K562 (cell line): ENCODE data around the gene TMEM127. TPM values are rescaled to one million over a fixed set of nuclear protein-coding genes. Genes with fewer than 3 reads are reported as not detected.

Experiments used
- BRCA1 ChIP-seq, 2 experiments: fragments of 450-650 bp in 1 of 2; sonication (generic) in 1 of 2; formaldehyde crosslinking in 1 of 2; IDR thresholded peaks; 2 replicates each; pipeline versions ENCODE4 v1.5.0 to v1.6.1; 2017 to 2020; ENCODE audit warnings: mild to moderate bottlenecking in 1 of 2, missing genetic modification reagents in 1 of 2
- CBX3 ChIP-seq, 2 experiments: IDR thresholded peaks; 1 replicate in 1 of 2; 2 replicates in 1 of 2; pipeline ENCODE4 v1.6.1; 2012; ENCODE audit warnings: inconsistent platforms in 2 of 2, low read length in 2 of 2, borderline replicate concordance in 1 of 2, control low read depth in 1 of 2
- CREB3L1 ChIP-seq: fragments of 450-650 bp; IDR thresholded peaks from 2 replicates; pipeline ENCODE4 v1.6.1; 2014; ENCODE audit warnings: low read depth, mild to moderate bottlenecking, moderate library complexity, borderline replicate concordance
- DLX4 ChIP-seq: fragments of 250-450 bp; sonication (Bioruptor Pico); IDR thresholded peaks from 2 replicates; pipeline ENCODE4 v1.6.1; 2021; ENCODE audit warnings: mild to moderate bottlenecking
- DPF2 ChIP-seq: fragments of 450-650 bp; IDR thresholded peaks from 2 replicates; pipeline ENCODE4 v1.6.1; 2016
- EP400 ChIP-seq: fragments of 450-650 bp; IDR thresholded peaks from 2 replicates; pipeline ENCODE4 v1.6.1; 2017; ENCODE audit warnings: antibody characterized with exemption, mild to moderate bottlenecking, moderate library complexity
- FOS ChIP-seq: IDR thresholded peaks from 3 replicates; pipeline ENCODE4 v1.6.1; 2011; ENCODE audit not compliant: insufficient read length; ENCODE audit errors: extremely low read depth
- GABPB1 ChIP-seq: sonication (generic); formaldehyde crosslinking; IDR thresholded peaks from 2 replicates; pipeline ENCODE4 v1.8.0; 2022; ENCODE audit warnings: mild to moderate bottlenecking, missing genetic modification reagents
- GABPB2 ChIP-seq: fragments of 250-450 bp; sonication (Bioruptor Pico); conservative IDR thresholded peaks from 2 replicates; pipeline ENCODE4 v1.5.1; 2021; ENCODE audit warnings: mild to moderate bottlenecking
- GTF2E2 ChIP-seq: fragments of 200-800 bp; sonication (Bioruptor generic); IDR thresholded peaks from 2 replicates; pipeline ENCODE4 v1.6.1; 2016; ENCODE audit warnings: missing genetic modification characterization, missing compliant biosample characterization
- HNRNPUL1 ChIP-seq: fragments of 200-400 bp; formaldehyde crosslinking; IDR thresholded peaks from 2 replicates; pipeline ENCODE4 v1.6.1; 2017; ENCODE audit warnings: low read length
- KAT2B ChIP-seq: IDR thresholded peaks from one replicate; pipeline ENCODE4 v1.6.1; 2012; ENCODE audit warnings: low read depth, mild to moderate bottlenecking, control low read depth, inconsistent platforms, low read length, moderate library complexity
- MEIS2 ChIP-seq: fragments of 450-650 bp; IDR thresholded peaks from 2 replicates; pipeline ENCODE4 v1.6.1; 2014; ENCODE audit warnings: mild to moderate bottlenecking; ENCODE audit not compliant: partially characterized antibody
- NFATC3 ChIP-seq: fragments of 450-650 bp; IDR thresholded peaks from 2 replicates; pipeline ENCODE4 v1.6.1; 2017; ENCODE audit warnings: mild to moderate bottlenecking
- NFE2L1 ChIP-seq: fragments of 450-650 bp; IDR thresholded peaks from 2 replicates; pipeline ENCODE4 v1.6.1; 2016; ENCODE audit warnings: missing genetic modification characterization, low read depth, mild to moderate bottlenecking, missing compliant biosample characterization, moderate library complexity, borderline replicate concordance
- NFRKB ChIP-seq: fragments of 450-650 bp; IDR thresholded peaks from 2 replicates; pipeline ENCODE4 v1.6.1; 2016; ENCODE audit warnings: low read depth
- RBFOX2 ChIP-seq: fragments of 200-400 bp; formaldehyde crosslinking; IDR thresholded peaks from 2 replicates; pipeline ENCODE4 v1.6.1; 2017; ENCODE audit warnings: low read depth, mild to moderate bottlenecking, low read length, moderate library complexity
- RBM34 ChIP-seq: fragments of 200-400 bp; formaldehyde crosslinking; IDR thresholded peaks from 2 replicates; pipeline ENCODE4 v1.6.1; 2018; ENCODE audit warnings: low read length, borderline replicate concordance; ENCODE audit not compliant: insufficient read depth
- RBM39 ChIP-seq: fragments of 200-400 bp; formaldehyde crosslinking; optimal IDR thresholded peaks from 2 replicates; pipeline ENCODE3; 2018; ENCODE audit warnings: low read depth, low read length
- TCF3 ChIP-seq: sonication (generic); formaldehyde crosslinking; IDR thresholded peaks from 2 replicates; pipeline ENCODE4 v1.4.0; 2020; ENCODE audit warnings: mild to moderate bottlenecking, missing genetic modification reagents
- TEAD2 ChIP-seq: fragments of 450-650 bp; IDR thresholded peaks from 2 replicates; pipeline ENCODE4 v1.6.1; 2016; ENCODE audit warnings: missing genetic modification characterization, control low read depth, missing compliant biosample characterization
- ZBTB1 ChIP-seq: sonication (generic); formaldehyde crosslinking; IDR thresholded peaks from 2 replicates; pipeline ENCODE4 v1.8.1; 2023; ENCODE audit warnings: missing genetic modification reagents, low read depth, mild to moderate bottlenecking, borderline replicate concordance
- ZNF146 ChIP-seq: IDR thresholded peaks from one replicate; pipeline ENCODE4 v1.6.1; 2018; ENCODE audit warnings: missing compliant biosample characterization; ENCODE audit not compliant: unreplicated experiment
- ZNF436 ChIP-seq: fragments of 250-450, 450-650 bp; sonication (Bioruptor Pico); formaldehyde crosslinking; IDR thresholded peaks from 2 replicates; pipeline ENCODE4 v1.7.0; 2020; ENCODE audit warnings: mild to moderate bottlenecking
- ZNF507 ChIP-seq: conservative IDR thresholded peaks from 2 replicates; pipeline ENCODE4 v1.6.1; 2017; ENCODE audit warnings: missing genetic modification characterization, missing compliant biosample characterization
- polyA plus RNA-seq, 8 experiments: library from polyadenylated mRNA; depleted of rRNA in 4 of 8; stranded (reverse) in 5 of 8; unstranded in 3 of 8; fragments of >200 nt; fragmentation: Nextera tagmentation in 2 of 8; fragmentation: Illumina TruSeq in 1 of 8; extraction: Ambion mirVana in 2 of 8; extraction: Trizol in 1 of 8; gene quantifications; 2 replicates each; pipeline versions ENCODE4 v1.2.1 to v1.2.3, GENCODE V29; 2011 to 2014; ENCODE audit warnings: inconsistent platforms in 1 of 8, missing spikeins in 1 of 8
- total RNA-seq, 7 experiments: library from RNA; depleted of rRNA in 6 of 7; stranded (reverse); fragments of >200 nt in 6 of 7; fragmentation: Illumina TruSeq in 2 of 7; extraction: Trizol in 2 of 7; gene quantifications; 2 replicates each; pipeline versions ENCODE4 v1.2.1 to v1.2.3, GENCODE V29; 2011 to 2021; ENCODE audit warnings: low replicate concordance in 1 of 7
- TF ChIP-seq, protein P1 (sequence below): fragments of 250-450 bp; sonication (Bioruptor Pico); IDR thresholded peaks from 2 replicates; pipeline ENCODE4 v1.8.0; 2021; ENCODE audit warnings: moderate library complexity, mild to moderate bottlenecking, inconsistent platforms
- TF ChIP-seq, protein P2 (sequence below): fragments of 250-450 bp; sonication (Bioruptor Pico); IDR thresholded peaks from 2 replicates; pipeline ENCODE4 v1.9.0; 2021; ENCODE audit warnings: mild to moderate bottlenecking

The TMEM127 gene
- total and polyA plus RNA-seq, 9 of the 15 experiments (the other 6 are each of a cell fraction or from before 2014, with no cell fraction given) = 1.7 to 20.0 (median 9.9) TPM

GRCh38 chr2:96225016-96225533, 40.7 kb downstream of the TMEM127 start (continued):
- TF ChIP-seq CREB3L1 = no peak
- TF ChIP-seq FOS = no peak
- TF ChIP-seq TEAD2 (tag) = peak; percentile 48; the same call in 1 of the 2 replicates
- TF ChIP-seq, protein P1, sequence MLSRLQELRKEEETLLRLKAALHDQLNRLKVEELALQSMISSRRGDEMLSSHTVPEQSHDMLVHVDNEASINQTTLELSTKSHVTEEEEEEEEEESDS (CRISPR knock-in tag) = no peak
- TF ChIP-seq NFE2L1 (tag) = no peak
- TF ChIP-seq KAT2B = no peak
- TF ChIP-seq DLX4 (CRISPR knock-in tag) = no peak
- no peak for TF ChIP-seq MEIS2
- TF ChIP-seq ZNF507 (tag) = no peak
- no peak for TF ChIP-seq CBX3 (IDR thresholded peaks at IDR 0.05; ENCODE audit: borderline replicate concordance in 1 of 2, low read length in 2 of 2)
- no peak for TF ChIP-seq TCF3 (CRISPR knock-in tag)
- no peak for TF ChIP-seq RBM34
- TF ChIP-seq ZNF436 (CRISPR knock-in tag) = no peak
- no peak for TF ChIP-seq GABPB2 (CRISPR knock-in tag)
- no peak for TF ChIP-seq GABPB1
- TF ChIP-seq, protein P2, sequence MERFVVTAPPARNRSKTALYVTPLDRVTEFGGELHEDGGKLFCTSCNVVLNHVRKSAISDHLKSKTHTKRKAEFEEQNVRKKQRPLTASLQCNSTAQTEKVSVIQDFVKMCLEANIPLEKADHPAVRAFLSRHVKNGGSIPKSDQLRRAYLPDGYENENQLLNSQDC (CRISPR knock-in tag) = no peak
- TF ChIP-seq BRCA1 (IDR thresholded peaks at IDR 0.05) = no peak
- no peak for TF ChIP-seq BRCA1 (CRISPR knock-in tag; IDR thresholded peaks at IDR 0.05)
- no peak for TF ChIP-seq ZBTB1 (CRISPR knock-in tag)
- TF ChIP-seq EP400 = peak; percentile 73
- no peak for TF ChIP-seq NFRKB
- TF ChIP-seq ZNF146 = no peak
- no peak for TF ChIP-seq GTF2E2 (tag)
- TF ChIP-seq NFATC3 = no peak
- no peak for TF ChIP-seq RBM39
- TF ChIP-seq DPF2 = no peak
- 0 out of 2 replicates have a peak, but pooled peaks have one; percentile 19 for TF ChIP-seq RBFOX2
- TF ChIP-seq HNRNPUL1 = no peak
